ENCODE data around the gene FRY. TPM values are rescaled to one million over a fixed set of nuclear protein-coding genes. Genes with fewer than 3 reads are reported as not detected.
A peak's percentile ranks its signal among the peaks of the same experiment; 100 is the strongest.

Gene FRY
- total RNA-seq, 2 experiments from 2014 or later, result 0.47 to 1.4 TPM

DNA sequence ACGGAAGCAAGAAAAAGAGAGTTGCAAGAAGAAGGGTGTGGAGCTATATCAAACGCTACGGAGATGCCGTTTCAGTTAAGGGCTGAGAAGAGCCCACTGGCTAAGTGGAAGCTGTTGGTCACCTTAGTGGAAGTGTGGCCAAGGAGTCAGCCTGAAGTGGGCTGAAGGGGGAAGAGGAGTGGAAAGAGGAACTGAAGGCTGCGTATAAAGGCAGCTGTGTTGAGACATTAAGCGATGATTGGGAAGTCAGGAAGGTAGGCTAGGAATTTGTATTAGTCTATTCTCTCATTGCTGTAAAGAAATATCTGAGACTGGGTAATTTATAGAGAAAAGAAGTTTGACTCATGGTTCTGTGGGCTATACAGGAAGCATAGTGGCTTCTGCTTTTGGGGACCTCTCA is 14.1 kb upstream of the FRY start:
- POLR2A ChIA-PET, result interaction anchor here (0.5 kb wide), 1 partner anchor 23 kb away, joined by 5 read pairs; no protein-coding TSS in a partner anchor
- H3K27me3 Mint-ChIP-seq (ENCODE audit: low read depth), result peaks cover 5% of the 10 kb centered on the region
- ATAC-seq, result no peak
- H3K9me3 Mint-ChIP-seq (ENCODE audit: insufficient read depth), result no peaks in the 10 kb centered on the region
- H3K27ac Mint-ChIP-seq, result no peak overlapping the region
- no peak for DNase-seq
- no peak overlapping the region for H3K4me3 Mint-ChIP-seq
- CTCF ChIA-PET, result no interaction called here
- no peaks in the 10 kb centered on the region for H3K4me1 Mint-ChIP-seq (ENCODE audit: low read depth)
- H3K36me3 Mint-ChIP-seq (ENCODE audit: low read depth), result no peaks in the 10 kb centered on the region

DNA sequence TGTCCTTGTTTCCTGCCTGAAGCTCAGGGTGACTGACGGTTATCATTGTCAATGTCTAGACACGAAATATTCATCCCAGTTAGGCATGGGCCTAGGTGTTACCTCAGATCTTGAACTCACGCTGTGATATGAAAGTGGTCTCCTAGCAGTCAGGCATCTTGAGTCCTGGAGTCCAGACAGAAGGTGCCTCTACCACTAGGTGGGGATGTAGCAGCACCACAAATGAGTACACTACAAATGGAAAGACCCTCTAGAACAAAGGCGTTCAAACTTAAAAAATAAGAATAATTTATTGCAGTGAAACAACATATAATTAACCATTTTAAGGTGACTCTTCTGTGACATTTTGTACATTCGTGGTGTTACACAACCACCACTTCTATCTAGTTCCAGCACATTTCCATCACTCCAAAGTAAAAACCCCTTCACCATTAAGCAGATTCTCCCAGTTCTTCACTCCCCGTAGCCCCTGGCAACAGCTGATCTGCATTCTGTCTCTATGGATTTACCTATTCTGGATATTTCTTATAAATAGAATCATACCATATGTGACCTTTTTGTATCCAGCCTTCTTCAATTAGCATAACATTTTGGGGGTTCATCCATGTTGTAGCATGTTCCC is 11.9 kb upstream of the FRY start:
- no peak overlapping the region for H3K4me3 Mint-ChIP-seq
- H3K36me3 Mint-ChIP-seq (ENCODE audit: low read depth), result no peaks in the 10 kb centered on the region
- CTCF ChIA-PET, result interaction anchor here (1.0 kb wide), 1 partner anchor 110 kb away, joined by 3 read pairs; no protein-coding TSS in a partner anchor
- DNase-seq (peak; percentile 42), ATAC-seq (no peak)
- no peaks in the 10 kb centered on the region for H3K4me1 Mint-ChIP-seq (ENCODE audit: low read depth)
- no peak overlapping the region for H3K27ac Mint-ChIP-seq
- POLR2A ChIA-PET, result interaction anchor here (0.6 kb wide), 1 partner anchor 14 kb away, joined by 3 read pairs; no protein-coding TSS in a partner anchor
- peaks cover 2% of the 10 kb centered on the region for H3K27me3 Mint-ChIP-seq (ENCODE audit: low read depth)
- no peaks in the 10 kb centered on the region for H3K9me3 Mint-ChIP-seq (ENCODE audit: insufficient read depth)

GRCh38 chr13:32021785-32022184 is 9.8 kb upstream of the FRY start:
- no peaks in the 10 kb centered on the region for H3K4me1 Mint-ChIP-seq (ENCODE audit: low read depth)
- CTCF ChIA-PET, result no interaction called here
- no peak overlapping the region for H3K27ac Mint-ChIP-seq
- ATAC-seq (no peak), DNase-seq (no peak)
- peaks cover 2% of the 10 kb centered on the region for H3K27me3 Mint-ChIP-seq (ENCODE audit: low read depth)
- H3K4me3 Mint-ChIP-seq, result no peak overlapping the region
- POLR2A ChIA-PET, result no interaction called here
- H3K9me3 Mint-ChIP-seq (ENCODE audit: insufficient read depth), result no peaks in the 10 kb centered on the region
- no peaks in the 10 kb centered on the region for H3K36me3 Mint-ChIP-seq (ENCODE audit: low read depth)

DNA sequence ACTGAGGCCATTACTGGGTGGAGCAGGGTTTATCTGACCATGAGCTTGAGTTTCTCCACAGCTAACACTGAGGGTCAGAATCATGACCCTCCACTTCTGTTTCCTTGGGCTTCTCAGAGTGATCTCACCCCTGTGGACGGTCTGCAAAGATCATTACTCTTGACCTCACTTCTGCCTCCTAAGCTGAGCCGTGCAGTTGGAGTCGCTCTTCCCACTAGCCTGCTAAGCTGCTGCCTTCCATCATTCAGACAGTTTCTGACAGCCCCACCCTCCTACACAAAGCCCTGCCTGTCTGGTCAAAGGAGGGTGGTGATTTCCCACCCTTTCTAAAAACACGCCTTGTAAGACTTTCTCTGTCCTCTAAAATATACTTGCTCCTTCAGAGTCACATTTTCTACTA is 9.3 kb upstream of the FRY start:
- no peaks in the 10 kb centered on the region for H3K9me3 Mint-ChIP-seq (ENCODE audit: insufficient read depth)
- ChIA-PET CTCF (interaction anchor here (1.0 kb wide), 1 partner anchor 28 kb away, joined by 3 read pairs; no protein-coding TSS in a partner anchor), POLR2A (no interaction called here)
- DNase-seq (no peak), ATAC-seq (no peak)
- no peaks in the 10 kb centered on the region for H3K4me1 Mint-ChIP-seq (ENCODE audit: low read depth)
- no peak overlapping the region for H3K27ac Mint-ChIP-seq
- no peak overlapping the region for H3K4me3 Mint-ChIP-seq
- peaks cover 6% of the 10 kb centered on the region for H3K27me3 Mint-ChIP-seq (ENCODE audit: low read depth)
- H3K36me3 Mint-ChIP-seq (ENCODE audit: low read depth), result no peaks in the 10 kb centered on the region

- no peaks in the 10 kb centered on the region for H3K9me3 Mint-ChIP-seq (ENCODE audit: insufficient read depth)
- no peak for ATAC-seq
These were observed 8.5 kb upstream of the FRY start for GRCh38 chr13:32023096-32023495.

GRCh38 chr13:32023698-32024097 is 7.9 kb upstream of the FRY start:
- H3K4me1 Mint-ChIP-seq (ENCODE audit: low read depth), result no peaks in the 10 kb centered on the region
- H3K27ac Mint-ChIP-seq, result no peak overlapping the region
- DNase-seq, result no peak
- no peak overlapping the region for H3K4me3 Mint-ChIP-seq
- peaks cover 7% of the 10 kb centered on the region for H3K27me3 Mint-ChIP-seq (ENCODE audit: low read depth)
- ChIA-PET CTCF (no interaction called here), POLR2A (no interaction called here)
- H3K9me3 Mint-ChIP-seq (ENCODE audit: insufficient read depth), result no peaks in the 10 kb centered on the region
- no peak for ATAC-seq
- no peaks in the 10 kb centered on the region for H3K36me3 Mint-ChIP-seq (ENCODE audit: low read depth)

More at GRCh38 chr13:32023096-32023495, 8.5 kb upstream of the FRY start:
- Mint-ChIP-seq H3K4me1 (ENCODE audit: low read depth) (no peaks in the 10 kb centered on the region), H3K36me3 (ENCODE audit: low read depth) (no peaks in the 10 kb centered on the region), H3K4me3 (no peak overlapping the region), H3K27ac (no peak overlapping the region), H3K27me3 (ENCODE audit: low read depth) (peaks cover 7% of the 10 kb centered on the region)
- POLR2A ChIA-PET, result no interaction called here
- CTCF ChIA-PET, result interaction anchor here (1.0 kb wide), 1 partner anchor 27 kb away, joined by 3 read pairs; no protein-coding TSS in a partner anchor
- DNase-seq, result no peak

GRCh38 chr13:32024750-32025149 is 6.8 kb upstream of the FRY start:
- Mint-ChIP-seq H3K9me3 (ENCODE audit: insufficient read depth) (no peaks in the 10 kb centered on the region), H3K4me3 (no peak overlapping the region), H3K27ac (no peak overlapping the region), H3K27me3 (ENCODE audit: low read depth) (peaks cover 7% of the 10 kb centered on the region), H3K36me3 (ENCODE audit: low read depth) (no peaks in the 10 kb centered on the region), H3K4me1 (ENCODE audit: low read depth) (no peaks in the 10 kb centered on the region)
- CTCF ChIA-PET, result no interaction called here
- ATAC-seq, result no peak
- no peak for DNase-seq
- POLR2A ChIA-PET, result no interaction called here

- Mint-ChIP-seq H3K4me3 (no peak overlapping the region), H3K36me3 (ENCODE audit: low read depth) (no peaks in the 10 kb centered on the region), H3K4me1 (ENCODE audit: low read depth) (peaks cover 2% of the 10 kb centered on the region), H3K27me3 (ENCODE audit: low read depth) (peaks cover 14% of the 10 kb centered on the region), H3K27ac (no peak overlapping the region), H3K9me3 (ENCODE audit: insufficient read depth) (no peaks in the 10 kb centered on the region)
- no peak for ATAC-seq
- POLR2A ChIA-PET, result no interaction called here
- CTCF ChIA-PET, result no interaction called here
- no peak for DNase-seq
These were observed 5.8 kb upstream of the FRY start for GRCh38 chr13:32025730-32026129.

GRCh38 chr13:32026623-32027022 is 5.0 kb upstream of the FRY start:
- Mint-ChIP-seq H3K36me3 (ENCODE audit: low read depth) (no peaks in the 10 kb centered on the region), H3K27me3 (ENCODE audit: low read depth) (peaks cover 15% of the 10 kb centered on the region), H3K4me1 (ENCODE audit: low read depth) (peaks cover 8% of the 10 kb centered on the region), H3K9me3 (ENCODE audit: insufficient read depth) (no peaks in the 10 kb centered on the region), H3K4me3 (no peak overlapping the region), H3K27ac (no peak overlapping the region)
- no peak for ATAC-seq
- POLR2A ChIA-PET, result no interaction called here
- no peak for DNase-seq
- CTCF ChIA-PET, result no interaction called here

DNA sequence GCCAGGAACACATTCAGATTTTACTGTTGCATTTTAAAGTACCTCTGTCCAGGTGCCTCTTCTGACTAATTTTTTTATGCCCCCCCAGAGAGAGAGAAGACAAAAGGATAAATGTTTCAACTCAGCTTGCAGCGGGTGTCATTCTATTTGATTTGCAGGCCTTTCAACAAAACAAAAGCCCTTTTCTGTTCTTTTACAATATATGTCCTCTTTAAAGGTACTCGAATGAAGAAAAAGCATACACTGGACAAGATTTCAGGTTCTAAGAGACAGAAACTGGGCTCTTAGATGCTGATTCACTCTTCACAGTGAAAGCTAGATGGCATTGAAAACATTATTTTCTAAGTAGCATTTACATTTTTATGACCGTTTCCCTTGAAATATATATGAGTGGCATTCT is 2.9 kb upstream of the FRY start:
- Mint-ChIP-seq H3K4me1 (ENCODE audit: low read depth) (peaks cover 14% of the 10 kb centered on the region), H3K4me3 (no peak overlapping the region), H3K9me3 (ENCODE audit: insufficient read depth) (no peaks in the 10 kb centered on the region), H3K36me3 (ENCODE audit: low read depth) (no peaks in the 10 kb centered on the region), H3K27ac (no peak overlapping the region), H3K27me3 (ENCODE audit: low read depth) (peaks cover 25% of the 10 kb centered on the region)
- DNase-seq, result no peak
- CTCF ChIA-PET, result no interaction called here
- ATAC-seq, result no peak
- POLR2A ChIA-PET, result interaction anchor here (1.5 kb wide), 1 partner anchor 287 kb away, joined by 5 read pairs; the partner anchor contains the start of genes BRCA2 and ZAR1L

DNA sequence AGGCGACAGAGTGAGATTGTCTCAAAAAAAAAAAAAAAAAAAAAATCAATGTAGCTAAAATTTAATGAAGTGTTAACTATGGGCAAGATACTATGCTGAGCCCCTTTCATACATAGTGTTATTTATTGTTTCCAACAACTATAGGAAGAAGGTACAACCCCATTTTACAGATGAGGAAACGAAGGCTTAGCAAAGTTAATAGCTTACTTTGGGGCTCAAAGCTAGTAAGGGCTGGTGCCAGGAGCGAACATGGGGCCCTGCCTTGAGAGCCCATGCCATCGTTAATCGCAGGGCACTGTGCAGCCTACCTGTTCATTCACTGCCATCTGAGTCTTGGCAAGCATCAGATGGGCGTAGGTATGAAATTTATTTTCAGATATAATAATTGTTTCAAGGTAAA is 1.9 kb upstream of the FRY start:
- DNase-seq (no peak), ATAC-seq (no peak)
- CTCF ChIA-PET, result interaction anchor here (1.3 kb wide), 1 partner anchor 120 kb away, joined by 4 read pairs; no protein-coding TSS in a partner anchor
- Mint-ChIP-seq H3K4me1 (ENCODE audit: low read depth) (peaks cover 14% of the 10 kb centered on the region), H3K9me3 (ENCODE audit: insufficient read depth) (no peaks in the 10 kb centered on the region), H3K36me3 (ENCODE audit: low read depth) (no peaks in the 10 kb centered on the region), H3K27me3 (ENCODE audit: low read depth) (peaks cover 31% of the 10 kb centered on the region), H3K27ac (no peak overlapping the region), H3K4me3 (no peak overlapping the region)
- POLR2A ChIA-PET, result interaction anchor here (1.5 kb wide), 1 partner anchor 286 kb away, joined by 5 read pairs; the partner anchor contains the start of genes BRCA2 and ZAR1L

DNA sequence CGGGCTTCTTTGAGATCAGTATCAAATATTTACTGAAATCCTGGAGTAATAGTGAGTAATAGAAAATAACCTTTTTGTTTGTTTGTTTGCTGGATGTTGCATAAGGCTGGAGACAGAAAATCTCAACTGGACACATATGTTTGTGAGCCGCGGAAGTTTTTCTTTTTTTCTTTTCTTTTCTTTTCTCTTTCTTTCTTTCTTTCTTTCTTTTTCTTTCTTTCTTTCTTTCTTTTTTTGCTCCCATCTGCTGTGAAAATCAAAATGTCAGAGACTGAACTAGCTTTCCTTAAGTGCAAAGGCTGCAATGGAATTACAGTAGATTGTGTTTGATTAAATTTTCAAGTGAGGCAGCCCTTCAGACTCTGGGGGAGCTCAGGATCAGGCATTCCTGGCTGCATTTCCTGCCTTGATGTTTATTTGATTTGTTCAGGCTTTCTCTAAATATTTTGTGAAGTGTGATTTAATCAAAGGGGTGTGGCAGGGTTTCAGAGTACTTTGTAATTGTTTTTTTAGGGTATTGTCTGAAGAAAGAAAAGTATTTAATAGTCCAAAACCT is 319 bp downstream of the FRY start:
- Mint-ChIP-seq H3K36me3 (ENCODE audit: low read depth) (no peaks in the 10 kb centered on the region), H3K4me3 (peak overlapping the region; percentile 85), H3K9me3 (ENCODE audit: insufficient read depth) (no peaks in the 10 kb centered on the region), H3K27ac (no peak overlapping the region), H3K4me1 (ENCODE audit: low read depth) (peaks cover 20% of the 10 kb centered on the region), H3K27me3 (ENCODE audit: low read depth) (peaks cover 32% of the 10 kb centered on the region)
- POLR2A ChIA-PET, result interaction anchor here (2.0 kb wide), 1 partner anchor 283 kb away, joined by 4 read pairs; no protein-coding TSS in a partner anchor
- DNase-seq (no peak), ATAC-seq (no peak)
- CTCF ChIA-PET, result interaction anchor here (0.8 to 1.0 kb wide), 2 partner anchors 122 to 214 kb away, joined by 3 read pairs; no protein-coding TSS in a partner anchor

Measured in activated CD8-positive, alpha-beta T cell treated with anti-CD3 and anti-CD28 coated beads, Interleukin-2, amount 10 ng/mL, durations not matched to agents 7 days and 5 days (primary cell).